Osteoblast (primary cell): Measurements from ENCODE around the gene FARS2. TPM values are rescaled to one million over a fixed set of nuclear protein-coding genes. Genes with fewer than 3 reads are reported as not detected.

ENCODE experiments used
- DNase-seq: peaks from one replicate; pipeline ENCODE4 v3.0.0; 2011; ENCODE audit warnings: low spot score, mixed read lengths; ENCODE audit not compliant: insufficient read length; ENCODE audit errors: missing footprints
- H2AFZ ChIP-seq: 2 replicates; pipeline ENCODE4 v1.6.0; 2011; ENCODE audit warnings: mild to moderate bottlenecking, low read length
- H3K27ac ChIP-seq: 2 replicates; pipeline ENCODE4 v1.5.1; 2011; ENCODE audit warnings: mild to moderate bottlenecking, low read depth, low read length, moderate library complexity
- H3K27me3 ChIP-seq: 2 replicates; pipeline ENCODE4 v1.6.0; 2012; ENCODE audit warnings: mild to moderate bottlenecking, control low read depth, inconsistent platforms, low read length, moderate library complexity; ENCODE audit not compliant: insufficient read depth
- H3K36me3 ChIP-seq: 2 replicates; pipeline ENCODE4 v1.5.1; 2011; ENCODE audit warnings: mild to moderate bottlenecking, low read length, control low read depth, moderate library complexity; ENCODE audit not compliant: insufficient read depth
- H3K4me1 ChIP-seq: 2 replicates; pipeline ENCODE4 v1.5.1; 2011; ENCODE audit warnings: mild to moderate bottlenecking, low read length, control low read depth, moderate library complexity; ENCODE audit not compliant: insufficient read depth
- H3K4me2 ChIP-seq: 2 replicates; pipeline ENCODE4 v1.6.0; 2011; ENCODE audit warnings: mild to moderate bottlenecking, low read length; ENCODE audit not compliant: insufficient read depth
- H3K4me3 ChIP-seq: fragments of 200-600 bp; sonication (generic); 3 replicates; pipeline ENCODE4 v1.5.1; 2012; ENCODE audit warnings: mild to moderate bottlenecking, low read length, inconsistent platforms; ENCODE audit not compliant: insufficient read depth
- H3K79me2 ChIP-seq: 2 replicates; pipeline ENCODE4 v1.6.0; 2012; ENCODE audit warnings: mild to moderate bottlenecking, low read length, control low read depth, inconsistent platforms; ENCODE audit not compliant: insufficient read depth
- H3K9me3 ChIP-seq: 2 replicates; pipeline ENCODE4 v1.5.1; 2011; ENCODE audit warnings: low read depth, low read length, control low read depth
- H4K20me1 ChIP-seq: 2 replicates; pipeline ENCODE4 v1.6.0; 2012; ENCODE audit warnings: mild to moderate bottlenecking, low read length, control low read depth; ENCODE audit not compliant: insufficient read depth
- total RNA-seq: library from RNA; depleted of rRNA; stranded (reverse); fragments of >200 nt; gene quantifications from 2 replicates; pipeline ENCODE4 v1.2.3, GENCODE V29; 2012
- TF ChIP-seq, protein P1 (sequence below): IDR thresholded peaks from 2 replicates; pipeline ENCODE4 v1.5.1; 2011; ENCODE audit warnings: mild to moderate bottlenecking, low read depth, low read length, moderate library complexity; ENCODE audit errors: extremely low read depth

FARS2 gene
- total RNA-seq, 1 donor: 29.7 TPM

DNA sequence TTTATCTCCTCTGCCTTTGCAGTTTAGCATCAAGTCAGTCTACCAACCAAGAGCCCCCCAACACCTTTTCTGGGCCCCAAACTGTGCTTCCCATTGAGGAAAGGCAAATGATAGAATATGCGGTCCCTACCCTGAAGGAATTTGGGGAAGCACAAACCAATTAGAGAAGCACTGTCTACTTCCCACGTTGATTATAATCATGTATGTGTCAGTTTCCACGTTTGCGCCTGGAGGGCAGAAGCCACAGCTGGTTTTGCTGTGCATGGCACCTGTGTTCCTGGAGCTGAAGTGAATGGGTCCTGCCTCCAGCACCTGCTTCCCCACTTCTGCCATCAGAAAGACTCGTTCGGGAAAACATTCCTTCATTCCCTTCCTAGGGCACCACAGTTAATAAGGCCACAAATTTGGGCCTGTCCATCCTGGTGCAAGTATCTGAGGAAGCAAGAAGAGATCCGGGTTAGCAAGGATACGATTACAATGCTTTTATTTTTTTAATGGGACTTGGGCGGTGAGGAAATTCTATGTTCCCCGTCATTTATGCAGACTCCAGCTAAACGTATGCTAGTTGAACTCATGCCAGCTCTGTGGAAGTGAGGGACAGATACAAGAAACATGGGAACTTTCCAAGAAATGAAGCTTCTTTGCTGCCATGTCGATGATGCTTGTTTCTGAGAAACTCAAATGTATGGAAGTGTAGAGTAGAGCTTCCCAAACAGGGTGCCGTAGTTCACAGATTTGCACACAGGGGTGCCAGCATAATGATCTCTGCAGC lies 411.9 kb downstream of the FARS2 start:
- no peaks in the 10 kb centered on the region for H3K9me3 ChIP-seq
- no peaks in the 10 kb centered on the region for H3K79me2 ChIP-seq
- H3K4me1 ChIP-seq: peaks cover 57% of the 10 kb centered on the region
- TF ChIP-seq, protein P1, sequence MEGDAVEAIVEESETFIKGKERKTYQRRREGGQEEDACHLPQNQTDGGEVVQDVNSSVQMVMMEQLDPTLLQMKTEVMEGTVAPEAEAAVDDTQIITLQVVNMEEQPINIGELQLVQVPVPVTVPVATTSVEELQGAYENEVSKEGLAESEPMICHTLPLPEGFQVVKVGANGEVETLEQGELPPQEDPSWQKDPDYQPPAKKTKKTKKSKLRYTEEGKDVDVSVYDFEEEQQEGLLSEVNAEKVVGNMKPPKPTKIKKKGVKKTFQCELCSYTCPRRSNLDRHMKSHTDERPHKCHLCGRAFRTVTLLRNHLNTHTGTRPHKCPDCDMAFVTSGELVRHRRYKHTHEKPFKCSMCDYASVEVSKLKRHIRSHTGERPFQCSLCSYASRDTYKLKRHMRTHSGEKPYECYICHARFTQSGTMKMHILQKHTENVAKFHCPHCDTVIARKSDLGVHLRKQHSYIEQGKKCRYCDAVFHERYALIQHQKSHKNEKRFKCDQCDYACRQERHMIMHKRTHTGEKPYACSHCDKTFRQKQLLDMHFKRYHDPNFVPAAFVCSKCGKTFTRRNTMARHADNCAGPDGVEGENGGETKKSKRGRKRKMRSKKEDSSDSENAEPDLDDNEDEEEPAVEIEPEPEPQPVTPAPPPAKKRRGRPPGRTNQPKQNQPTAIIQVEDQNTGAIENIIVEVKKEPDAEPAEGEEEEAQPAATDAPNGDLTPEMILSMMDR: no peak
- H4K20me1 ChIP-seq: no peaks in the 10 kb centered on the region
- peak overlapping the region; percentile 77 for H3K4me2 ChIP-seq
- DNase-seq: no peak
- H3K36me3 ChIP-seq: no peaks in the 10 kb centered on the region
- H2AFZ ChIP-seq: peak overlapping the region; percentile 38
- peak overlapping the region; percentile 84 for H3K27ac ChIP-seq
- H3K27me3 ChIP-seq: no peaks in the 10 kb centered on the region
- no peak overlapping the region for H3K4me3 ChIP-seq

DNA sequence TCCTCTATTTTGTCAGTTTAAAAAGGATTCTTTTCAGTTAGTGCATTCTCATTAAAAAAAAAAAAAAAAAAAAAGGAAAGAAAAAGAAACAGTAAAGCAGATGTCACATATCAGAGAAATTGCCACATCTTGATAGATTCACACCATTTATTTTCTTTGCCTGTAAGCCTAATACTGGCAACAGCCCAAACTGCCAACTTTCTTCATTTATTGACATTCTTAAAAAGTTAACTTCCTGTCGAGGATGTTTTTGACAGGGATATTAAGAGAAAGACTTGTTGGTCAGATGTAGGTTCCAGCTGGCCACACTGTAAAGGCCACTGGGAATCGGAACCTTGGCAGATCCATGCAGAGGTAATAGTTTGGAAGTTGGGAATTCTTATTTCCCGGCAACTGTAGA lies 412.8 kb downstream of the FARS2 start:
- no peaks in the 10 kb centered on the region for H4K20me1 ChIP-seq

DNA sequence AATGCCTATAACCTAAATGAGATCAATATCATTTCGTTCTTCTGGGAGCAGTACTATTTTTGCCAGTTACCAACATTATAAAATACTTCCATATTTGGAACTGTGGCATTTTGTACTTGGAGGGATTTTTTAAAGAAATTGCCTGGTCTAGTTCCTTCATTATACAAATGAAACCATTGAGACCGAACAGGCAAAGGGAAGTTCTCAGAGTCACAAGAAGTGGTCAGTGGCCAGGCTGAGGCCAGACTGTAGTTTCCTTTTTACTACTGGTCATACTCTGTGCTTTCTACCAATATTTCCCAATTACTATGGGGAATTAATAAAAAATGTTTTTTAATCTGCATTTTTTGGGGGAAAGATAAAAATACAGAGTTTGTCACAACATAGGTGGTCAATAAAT lies 413.4 kb downstream of the FARS2 start:
- Histone ChIP-seq H3K4me3 (no peak overlapping the region), H3K9me3 (no peaks in the 10 kb centered on the region), H3K79me2 (no peaks in the 10 kb centered on the region), H3K4me2 (peak overlapping the region; percentile 7), H3K36me3 (no peaks in the 10 kb centered on the region), H2AFZ (peak overlapping the region; percentile 11), H3K27me3 (no peaks in the 10 kb centered on the region), H3K4me1 (peaks cover 57% of the 10 kb centered on the region), H4K20me1 (no peaks in the 10 kb centered on the region), H3K27ac (no peak overlapping the region)
- DNase-seq: peak; percentile 5
- TF ChIP-seq, protein P1: no peak

More for the DNA sequence above, 412.8 kb downstream of the FARS2 start:
- Histone ChIP-seq H3K36me3 (no peaks in the 10 kb centered on the region), H3K9me3 (no peaks in the 10 kb centered on the region), H3K27ac (no peak overlapping the region), H3K4me2 (no peak overlapping the region), H2AFZ (peak overlapping the region; percentile 11), H3K4me1 (peaks cover 57% of the 10 kb centered on the region), H3K4me3 (no peak overlapping the region), H3K27me3 (no peaks in the 10 kb centered on the region), H3K79me2 (no peaks in the 10 kb centered on the region)
- TF ChIP-seq, protein P1: no peak
- no peak for DNase-seq

DNA sequence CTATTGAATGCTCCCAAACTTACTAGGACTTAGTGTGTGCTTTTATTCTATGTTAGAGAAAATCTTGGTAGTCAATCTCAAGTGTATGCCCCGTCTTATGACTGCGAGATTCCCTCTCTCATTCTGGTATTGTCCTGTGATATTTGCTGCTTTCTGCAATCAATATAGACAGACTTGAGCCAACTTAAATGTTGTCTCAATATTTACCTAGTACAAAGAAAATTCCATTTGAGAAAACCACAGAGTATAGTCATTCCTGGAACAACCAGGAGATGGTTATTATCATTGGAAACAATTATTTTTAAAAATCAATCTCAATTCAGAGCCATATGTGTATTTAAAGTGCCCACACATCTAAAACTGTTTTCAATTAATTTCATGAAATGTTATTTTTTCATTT lies 415.4 kb downstream of the FARS2 start:
- Histone ChIP-seq H3K27ac (no peak overlapping the region), H3K79me2 (no peaks in the 10 kb centered on the region), H3K9me3 (no peaks in the 10 kb centered on the region), H3K36me3 (no peaks in the 10 kb centered on the region), H3K4me2 (no peak overlapping the region), H3K4me3 (no peak overlapping the region), H3K4me1 (peaks cover 48% of the 10 kb centered on the region), H3K27me3 (no peaks in the 10 kb centered on the region), H2AFZ (no peak overlapping the region), H4K20me1 (no peaks in the 10 kb centered on the region)
- TF ChIP-seq, protein P1: no peak
- no peak for DNase-seq
